NCI-H1048 (cell line): ENCODE data around the gene KCNJ3.
"Not testable (repeated sequence)": the region's sequence is repeated elsewhere in the genome, so short reads cannot be mapped to it uniquely, and the experiment has no call there.

Experiments used
- DNase-seq: peaks from one replicate; lab custom pipeline; 2025; lab: John Stamatoyannopoulos, UW

Gene KCNJ3

GRCh38 chr2:154846842-154847241 is 148.3 kb downstream of the KCNJ3 start:
- no peak for DNase-seq

- DNase-seq = no peak
Measured at GRCh38 chr2:154849482-154849881, 151.0 kb downstream of the KCNJ3 start.

GRCh38 chr2:154850532-154850931 is 152.0 kb downstream of the KCNJ3 start:
- no peak for DNase-seq

- no peak for DNase-seq
Measured at GRCh38 chr2:154855138-154855537, 156.6 kb downstream of the KCNJ3 start.

- not testable (repeated sequence) for DNase-seq
Measured at GRCh38 chr2:154867151-154867550, 168.7 kb downstream of the KCNJ3 start.

- no peak for DNase-seq
Measured at GRCh38 chr2:154875999-154876398, 177.5 kb downstream of the KCNJ3 start.

GRCh38 chr2:154882725-154883124 is 184.2 kb downstream of the KCNJ3 start:
- DNase-seq = no peak

GRCh38 chr2:154886316-154886715 is 187.8 kb downstream of the KCNJ3 start:
- no peak for DNase-seq

GRCh38 chr2:154898269-154898668 is 199.8 kb downstream of the KCNJ3 start:
- no peak for DNase-seq

- no peak for DNase-seq
Measured at GRCh38 chr2:154901063-154901462, 202.6 kb downstream of the KCNJ3 start.
